Osteocyte (in vitro differentiated cells): ENCODE measurements around the gene CFAP206. TPM values are rescaled to one million over a fixed set of nuclear protein-coding genes. Genes with fewer than 3 reads are reported as not detected.

ENCODE experiments used
- DNase-seq: peaks from one replicate; pipeline ENCODE4 v3.0.0; 2021; ENCODE audit warnings: mixed read lengths; ENCODE audit not compliant: unreplicated experiment; ENCODE audit errors: extremely low spot score
- H3K27ac Mint-ChIP-seq: one replicate; pipeline ENCODE4 v1.8.0; 2021; ENCODE audit warnings: mild to moderate bottlenecking, mixed read lengths; ENCODE audit not compliant: unreplicated experiment
- H3K27me3 Mint-ChIP-seq: one replicate; pipeline ENCODE4 v1.8.0; 2021; ENCODE audit warnings: mixed read lengths; ENCODE audit not compliant: unreplicated experiment
- H3K36me3 Mint-ChIP-seq: one replicate; pipeline ENCODE4 v1.8.0; 2021; ENCODE audit warnings: mixed read lengths; ENCODE audit not compliant: unreplicated experiment
- H3K4me1 Mint-ChIP-seq: one replicate; pipeline ENCODE4 v1.8.0; 2021; ENCODE audit warnings: mixed read lengths; ENCODE audit not compliant: unreplicated experiment
- H3K4me3 Mint-ChIP-seq: one replicate; pipeline ENCODE4 v1.8.0; 2021; ENCODE audit warnings: mild to moderate bottlenecking, moderate library complexity, mixed read lengths; ENCODE audit not compliant: unreplicated experiment
- H3K9me3 Mint-ChIP-seq: one replicate; pipeline ENCODE4 v1.8.0; 2021; ENCODE audit warnings: mixed read lengths; ENCODE audit not compliant: unreplicated experiment
- total RNA-seq: library from RNA; stranded (reverse); gene quantifications from 2 replicates; pipeline ENCODE4 v1.2.1, GENCODE V29; 2021
- TF ChIP-seq, protein P1 (sequence below): fragments of 200-600 bp; sonication (generic); IDR thresholded peaks from 2 replicates; pipeline ENCODE4 v1.5.0; 2021; ENCODE audit warnings: antibody characterized with exemption, mild to moderate bottlenecking, moderate library complexity

CFAP206 gene
- total RNA-seq, 1 donor from 2014 or later = 0.30 TPM

- no peaks in the 10 kb centered on the region for H3K4me1 Mint-ChIP-seq
- H3K4me3 Mint-ChIP-seq = no peak overlapping the region
- no peak overlapping the region for H3K27ac Mint-ChIP-seq
- H3K36me3 Mint-ChIP-seq = no peaks in the 10 kb centered on the region
- TF ChIP-seq, protein P1, sequence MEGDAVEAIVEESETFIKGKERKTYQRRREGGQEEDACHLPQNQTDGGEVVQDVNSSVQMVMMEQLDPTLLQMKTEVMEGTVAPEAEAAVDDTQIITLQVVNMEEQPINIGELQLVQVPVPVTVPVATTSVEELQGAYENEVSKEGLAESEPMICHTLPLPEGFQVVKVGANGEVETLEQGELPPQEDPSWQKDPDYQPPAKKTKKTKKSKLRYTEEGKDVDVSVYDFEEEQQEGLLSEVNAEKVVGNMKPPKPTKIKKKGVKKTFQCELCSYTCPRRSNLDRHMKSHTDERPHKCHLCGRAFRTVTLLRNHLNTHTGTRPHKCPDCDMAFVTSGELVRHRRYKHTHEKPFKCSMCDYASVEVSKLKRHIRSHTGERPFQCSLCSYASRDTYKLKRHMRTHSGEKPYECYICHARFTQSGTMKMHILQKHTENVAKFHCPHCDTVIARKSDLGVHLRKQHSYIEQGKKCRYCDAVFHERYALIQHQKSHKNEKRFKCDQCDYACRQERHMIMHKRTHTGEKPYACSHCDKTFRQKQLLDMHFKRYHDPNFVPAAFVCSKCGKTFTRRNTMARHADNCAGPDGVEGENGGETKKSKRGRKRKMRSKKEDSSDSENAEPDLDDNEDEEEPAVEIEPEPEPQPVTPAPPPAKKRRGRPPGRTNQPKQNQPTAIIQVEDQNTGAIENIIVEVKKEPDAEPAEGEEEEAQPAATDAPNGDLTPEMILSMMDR = no peak
- H3K27me3 Mint-ChIP-seq = peaks cover 29% of the 10 kb centered on the region
- no peak for DNase-seq
- no peaks in the 10 kb centered on the region for H3K9me3 Mint-ChIP-seq
Measured at GRCh38 chr6:87430499-87430898, 22.7 kb downstream of the CFAP206 start.

DNA sequence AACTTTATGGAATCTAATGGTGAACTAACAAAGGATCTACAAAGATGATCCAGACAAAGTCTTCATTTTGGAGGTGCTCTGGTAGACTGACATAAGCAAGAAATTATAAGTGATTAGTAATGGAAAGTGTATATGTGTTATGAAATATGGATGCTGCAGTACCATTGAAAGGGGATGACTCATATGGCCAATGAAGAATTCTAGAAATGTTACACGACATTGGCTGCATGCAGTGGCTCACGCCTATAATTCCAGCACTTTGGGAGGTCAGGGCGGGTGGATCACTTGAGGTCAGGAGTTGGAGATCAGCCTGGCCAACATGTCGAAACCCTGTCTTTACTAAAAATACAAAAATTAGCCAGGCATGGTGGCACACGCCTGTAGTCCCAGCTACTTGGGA is 23.5 kb downstream of the CFAP206 start:
- Mint-ChIP-seq H3K36me3 (no peaks in the 10 kb centered on the region), H3K9me3 (no peaks in the 10 kb centered on the region), H3K4me1 (no peaks in the 10 kb centered on the region), H3K27me3 (peaks cover 24% of the 10 kb centered on the region), H3K4me3 (no peak overlapping the region), H3K27ac (no peak overlapping the region)
- TF ChIP-seq, protein P1 = no peak
- DNase-seq = no peak

GRCh38 chr6:87436435-87436834 is 28.7 kb downstream of the CFAP206 start:
- TF ChIP-seq, protein P1 = no peak
- Mint-ChIP-seq H3K27me3 (peaks cover 5% of the 10 kb centered on the region), H3K9me3 (no peaks in the 10 kb centered on the region), H3K4me1 (no peaks in the 10 kb centered on the region), H3K36me3 (no peaks in the 10 kb centered on the region), H3K27ac (no peak overlapping the region), H3K4me3 (no peak overlapping the region)
- DNase-seq = no peak

DNA sequence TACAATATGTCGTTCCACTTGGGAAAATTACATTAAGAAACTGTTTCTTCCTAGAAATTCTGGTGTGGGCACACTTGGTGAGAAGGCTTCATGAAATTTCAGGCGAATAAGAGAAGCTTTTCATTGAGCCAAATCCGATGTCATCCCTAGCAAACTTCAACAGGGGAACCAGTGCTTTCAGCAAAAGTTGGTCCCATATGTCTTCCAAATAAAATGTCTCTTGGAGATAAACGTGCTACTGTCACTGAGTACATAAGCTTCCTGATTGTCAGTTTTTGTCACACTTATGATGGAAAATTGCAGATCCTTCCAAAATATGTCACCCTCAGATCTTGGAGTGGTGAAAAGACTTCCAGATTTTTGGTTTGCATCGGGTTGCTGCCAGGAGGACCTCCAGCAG is 33.9 kb downstream of the CFAP206 start:
- H3K4me3 Mint-ChIP-seq = no peak overlapping the region
- TF ChIP-seq, protein P1 = no peak
- H3K27me3 Mint-ChIP-seq = peaks cover 2% of the 10 kb centered on the region
- H3K4me1 Mint-ChIP-seq = no peaks in the 10 kb centered on the region
- no peaks in the 10 kb centered on the region for H3K9me3 Mint-ChIP-seq
- H3K36me3 Mint-ChIP-seq = no peaks in the 10 kb centered on the region
- H3K27ac Mint-ChIP-seq = no peak overlapping the region
- DNase-seq = no peak

- H3K4me1 Mint-ChIP-seq = no peaks in the 10 kb centered on the region
- no peaks in the 10 kb centered on the region for H3K9me3 Mint-ChIP-seq
- H3K27me3 Mint-ChIP-seq = peaks cover 2% of the 10 kb centered on the region
- H3K27ac Mint-ChIP-seq = no peak overlapping the region
- DNase-seq = no peak
- H3K4me3 Mint-ChIP-seq = no peak overlapping the region
- TF ChIP-seq, protein P1 = no peak
- H3K36me3 Mint-ChIP-seq = no peaks in the 10 kb centered on the region
Measured at GRCh38 chr6:87444362-87444761, 36.6 kb downstream of the CFAP206 start.
